Lower leg skin (tissue), 3 donors: ENCODE results near the gene CFAP299.

Source experiments
- CTCF ChIP-seq, 3 donors: fragments of 450-650 bp; IDR thresholded peaks; one replicate each; pipeline ENCODE4 v1.5.1; 2016; ENCODE audit warnings: antibody characterized with exemption in 3 of 3, mild to moderate bottlenecking in 3 of 3, moderate library complexity in 2 of 3
- POLR2A ChIP-seq, 2 donors: fragments of 450-650 bp; IDR thresholded peaks; one replicate each; pipeline ENCODE4 v1.6.1; 2016 to 2017; ENCODE audit warnings: antibody characterized with exemption in 2 of 2, mild to moderate bottlenecking in 1 of 2, moderate library complexity in 1 of 2

GRCh38 chr4:80726471-80726870, 390.9 kb downstream of the CFAP299 start:
- TF ChIP-seq CTCF (IDR thresholded peaks at IDR 0.05) (no peak), POLR2A (IDR thresholded peaks at IDR 0.05) (no peak)
